NOMO-1 treated with DMSO at 0.1 percent for 48 hours (cell line): ENCODE results near the gene LRP6.
"Not testable (repeated sequence)": the region's sequence is repeated elsewhere in the genome, so short reads cannot be mapped to it uniquely, and the experiment has no call there.

Experiments
- DNase-seq: peaks from one replicate; lab custom pipeline; 2025; ENCODE audit not compliant: unreplicated experiment; lab: John Stamatoyannopoulos, UW

Gene LRP6

DNA sequence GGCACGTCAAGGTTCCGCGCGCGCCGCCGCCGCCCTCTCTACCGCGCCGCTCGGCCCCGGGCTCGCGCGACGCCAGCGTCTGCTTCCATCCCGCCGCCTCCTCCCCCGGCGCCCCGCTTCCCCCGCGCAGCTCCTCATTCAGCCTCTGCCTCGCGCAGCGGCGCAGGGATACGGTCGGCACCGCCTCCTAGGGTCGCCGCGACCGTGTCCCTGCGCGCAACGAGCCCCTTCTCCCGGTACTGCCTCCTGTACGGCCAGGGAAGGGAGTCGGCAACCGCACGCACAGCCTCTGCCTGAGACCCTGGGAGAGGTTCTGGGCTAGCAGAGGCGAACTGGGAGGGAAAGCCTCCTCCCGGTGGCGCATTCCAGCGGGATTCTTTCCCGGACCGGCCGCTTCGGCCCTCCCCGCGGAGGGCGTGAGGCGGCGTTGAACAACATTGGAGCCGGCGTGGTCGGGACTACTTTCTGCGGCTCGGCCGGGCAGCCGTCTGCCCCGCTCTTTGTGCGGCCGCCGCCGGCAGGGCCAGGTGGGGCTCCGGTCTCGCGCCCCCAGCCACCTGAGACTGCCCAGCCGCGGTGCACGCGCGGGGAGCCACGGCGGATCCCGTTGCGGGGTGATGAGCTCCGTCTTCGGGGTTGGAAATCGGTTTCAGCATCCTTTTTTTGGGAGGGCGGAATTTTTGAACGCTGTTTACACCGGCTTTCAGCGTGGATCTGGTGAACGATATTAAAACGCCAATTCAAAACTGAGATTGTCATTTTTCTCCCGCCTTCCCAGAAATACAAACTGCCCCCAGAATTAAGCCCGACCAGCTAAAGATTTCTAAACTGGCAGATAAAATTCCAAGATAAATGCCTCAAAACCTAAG is at the start of gene LRP6:
TSS of gene LRP6 (minus strand) at position 172 of the 869 bp plus-strand sequence. CDS start 309 bp downstream, outside the sequence.
- DNase-seq: peak; percentile 79

DNA sequence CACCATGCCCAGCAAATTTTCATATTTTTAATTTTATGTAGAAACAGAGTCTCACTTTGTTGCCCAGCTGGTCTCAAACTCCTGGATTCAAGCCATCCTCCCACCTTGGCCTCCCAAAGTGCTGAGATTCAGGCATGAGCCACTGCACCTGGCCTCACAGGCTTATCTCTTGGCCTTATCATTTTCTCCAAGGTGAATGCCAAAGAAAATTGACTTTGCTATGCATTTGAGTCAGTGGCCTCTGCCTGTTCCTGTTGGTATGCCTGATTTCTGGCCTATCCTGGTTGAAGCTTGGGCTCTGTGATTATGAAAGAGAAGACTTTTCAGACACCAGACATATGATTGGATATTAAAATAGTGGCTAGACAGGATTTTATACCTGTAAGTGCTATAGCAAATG is 49.0 kb upstream of the LRP6 start:
- no peak for DNase-seq

DNA sequence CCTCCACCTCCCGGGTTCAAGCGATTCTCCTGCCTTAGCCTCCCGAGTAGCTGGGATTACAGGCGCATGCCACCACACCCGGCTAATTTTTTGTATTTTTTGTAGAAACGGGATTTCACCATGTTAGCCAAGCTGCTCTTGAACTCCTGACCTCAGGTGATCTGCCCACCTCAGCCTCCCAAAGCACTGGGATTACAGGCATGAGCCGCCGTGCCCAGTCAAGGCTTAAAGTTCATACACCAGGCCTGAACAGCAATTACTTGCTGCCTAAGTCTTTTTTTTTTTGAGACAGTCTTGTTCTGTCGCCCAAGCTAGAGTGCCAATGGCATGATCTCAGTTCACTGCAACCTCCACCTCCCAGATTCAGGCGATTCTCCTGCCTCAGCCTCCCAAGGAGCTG is 43.9 kb upstream of the LRP6 start:
- not testable (repeated sequence) for DNase-seq

DNA sequence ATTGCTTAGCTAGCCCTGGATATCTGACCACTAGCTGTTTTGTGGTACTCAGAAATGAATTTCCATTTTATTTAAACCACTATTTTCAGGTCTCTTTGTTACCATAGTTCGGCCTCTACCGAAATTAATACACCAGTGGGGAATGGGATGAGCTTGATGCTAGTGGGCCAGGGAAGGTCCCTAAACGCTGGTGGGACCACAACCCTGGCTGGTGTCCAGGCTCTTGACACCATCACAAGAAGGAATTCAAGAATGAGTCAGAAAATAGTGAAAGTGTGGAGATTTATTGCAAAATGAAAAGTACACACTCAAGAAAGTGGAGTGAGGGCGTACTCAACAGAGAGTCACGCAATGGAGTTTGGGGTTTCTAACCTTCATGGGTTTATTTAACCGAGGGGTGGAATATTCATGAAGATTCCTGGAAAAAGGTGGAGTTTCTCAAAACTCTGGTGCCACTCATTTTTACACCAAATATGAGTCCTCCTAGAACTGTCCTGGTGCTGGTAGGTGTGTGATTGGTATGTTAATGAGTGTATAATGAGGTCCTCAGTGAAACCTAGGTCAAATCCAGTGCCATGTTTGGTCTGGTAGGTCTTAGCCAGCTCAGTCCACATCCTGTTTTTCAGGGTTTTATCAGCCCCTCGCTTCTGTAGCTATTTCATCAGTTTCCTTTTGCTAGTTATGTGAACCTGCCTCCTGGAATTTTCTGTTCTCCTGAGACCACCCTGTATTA is 38.9 kb upstream of the LRP6 start:
- DNase-seq: no peak

DNA sequence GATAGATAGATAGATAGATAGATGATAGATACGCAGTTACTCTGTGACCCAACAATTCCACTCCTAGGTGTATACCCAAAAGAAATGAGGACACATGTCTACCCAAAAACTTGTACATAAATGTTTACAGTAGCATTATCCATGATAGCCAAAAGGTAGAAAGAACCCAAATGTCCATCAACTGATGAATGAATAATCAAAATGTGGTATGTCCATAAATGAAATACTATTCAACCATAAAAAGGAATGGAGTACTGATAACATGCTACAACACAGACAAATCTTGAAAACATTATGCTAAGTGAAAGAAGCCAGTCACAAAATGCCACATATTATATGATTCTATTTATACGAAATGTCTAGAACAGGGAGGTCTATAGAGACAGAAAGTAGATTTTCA is 36.1 kb upstream of the LRP6 start:
- no peak for DNase-seq

DNA sequence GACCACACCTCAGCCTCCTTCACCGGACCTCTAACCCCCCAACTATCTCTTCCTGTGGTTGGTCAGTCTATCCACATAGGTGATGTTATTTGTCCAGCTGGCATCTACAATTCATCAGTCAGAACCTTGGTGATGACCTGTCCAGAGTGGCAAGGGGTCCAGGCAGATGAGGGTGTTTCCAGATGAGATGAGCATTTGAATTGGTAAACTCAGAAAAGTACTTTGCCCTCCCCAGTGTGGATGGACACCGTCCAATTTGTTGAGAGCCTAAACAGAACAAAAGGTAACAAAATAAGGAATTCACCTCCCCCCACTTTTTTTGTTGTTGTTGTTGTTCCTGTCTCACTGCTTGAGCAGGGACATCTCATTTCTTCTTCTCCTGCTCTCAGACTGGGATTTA is 34.3 kb upstream of the LRP6 start:
- no peak for DNase-seq

DNA sequence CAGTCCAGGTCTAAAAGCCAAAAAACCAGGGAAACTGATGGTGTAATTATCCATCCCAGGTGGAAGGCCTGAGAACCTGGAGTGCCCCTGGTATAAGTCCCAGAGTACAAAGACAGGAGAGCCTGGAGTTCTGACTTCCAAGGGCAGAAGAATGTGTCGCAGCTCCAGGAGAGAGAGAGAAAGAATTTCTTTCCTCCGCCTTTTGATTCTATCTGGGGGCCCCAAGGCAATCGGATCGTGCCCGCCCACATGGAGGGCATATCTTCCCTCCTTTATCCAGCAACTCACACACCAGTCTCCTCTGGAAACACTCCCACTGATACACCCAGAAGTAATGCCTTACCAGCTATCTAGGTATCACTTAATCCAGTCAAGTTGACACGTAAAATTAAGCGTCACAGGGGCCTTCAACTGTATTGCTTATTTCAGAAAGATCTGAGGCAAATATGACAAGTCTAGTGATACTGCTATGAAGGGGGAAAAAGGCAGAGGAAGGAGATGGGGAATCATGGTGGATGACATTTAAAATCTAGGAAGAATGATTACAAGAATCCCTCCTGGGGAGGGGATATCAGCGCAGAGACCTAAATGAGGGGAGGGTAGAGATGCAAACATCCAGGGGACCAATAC is 30.5 kb upstream of the LRP6 start:
- no peak for DNase-seq

DNA sequence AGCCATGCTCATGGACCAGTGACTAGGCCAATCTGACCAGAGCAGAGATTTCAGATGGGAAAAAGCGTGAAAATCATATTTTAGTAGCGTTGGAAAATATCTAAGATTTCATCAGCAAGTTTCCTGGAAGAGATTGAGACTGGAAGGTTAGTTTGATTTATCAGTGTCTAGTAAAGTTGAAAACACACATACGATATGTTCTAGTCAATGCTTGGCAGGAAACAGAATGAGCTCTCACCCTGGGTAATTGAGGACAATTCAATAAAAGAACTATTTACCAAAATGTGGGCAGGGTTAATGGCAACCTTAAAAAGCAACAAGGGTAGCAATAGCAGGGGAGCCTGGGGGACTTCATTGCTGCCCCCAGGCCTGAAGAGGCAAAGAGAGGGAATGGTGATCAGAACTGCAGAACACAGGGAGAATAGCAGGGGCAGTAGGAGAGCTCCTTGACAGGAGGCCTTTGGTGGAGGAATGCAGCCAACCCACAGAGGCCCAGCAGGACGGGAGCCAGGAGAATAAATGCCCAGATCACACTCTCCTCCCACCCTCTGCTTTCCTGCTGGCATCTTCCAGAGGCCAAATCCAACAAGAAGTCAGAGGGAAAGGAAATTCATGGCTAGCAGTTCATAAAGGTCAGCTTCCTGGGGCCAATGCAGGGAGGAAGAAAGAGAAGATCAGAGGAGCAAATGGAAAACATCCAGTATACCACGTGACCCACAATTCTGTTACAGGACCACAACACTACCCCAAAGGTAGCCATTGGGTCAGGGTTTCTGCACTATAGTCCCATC is 27.6 kb upstream of the LRP6 start:
- no peak for DNase-seq

DNA sequence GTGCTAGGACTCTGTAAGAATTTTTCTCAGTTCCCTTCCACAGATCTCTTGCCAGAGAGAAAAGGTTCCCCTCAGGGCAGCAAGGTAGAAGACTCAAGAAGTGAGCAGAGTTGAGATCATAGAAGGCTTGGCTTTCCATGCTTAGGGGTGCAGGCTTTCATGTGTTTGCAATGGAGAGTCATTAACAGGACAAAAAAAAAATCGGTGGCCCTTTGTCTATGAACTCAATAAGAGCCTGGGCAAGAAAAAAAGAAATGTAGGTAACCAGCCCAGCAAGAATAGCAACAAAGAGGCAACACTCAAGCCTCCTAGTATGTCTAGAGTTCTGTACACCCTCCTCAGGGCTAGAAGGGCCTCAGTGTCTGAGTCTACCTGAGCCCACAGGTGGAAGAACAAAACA is 23.4 kb upstream of the LRP6 start:
- DNase-seq: no peak

DNA sequence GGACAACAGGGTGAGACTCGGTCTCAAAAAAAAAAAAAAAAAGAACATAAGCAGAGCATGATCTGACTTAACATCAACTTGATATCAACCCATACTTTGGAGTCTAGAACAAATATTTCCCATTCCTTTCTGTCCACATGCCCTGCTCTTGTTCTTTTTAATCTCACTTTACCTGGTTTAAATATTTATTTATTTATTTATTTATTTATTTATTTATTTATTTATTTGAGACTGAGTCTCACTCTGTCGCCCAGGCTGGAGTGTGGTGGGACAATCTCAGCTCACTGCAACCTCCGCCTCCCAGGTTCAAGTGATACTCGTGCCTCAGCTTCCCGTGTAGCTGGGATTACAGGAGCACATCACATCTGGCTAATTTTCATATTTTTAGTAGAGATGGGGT is 19.6 kb upstream of the LRP6 start:
- no peak for DNase-seq

DNA sequence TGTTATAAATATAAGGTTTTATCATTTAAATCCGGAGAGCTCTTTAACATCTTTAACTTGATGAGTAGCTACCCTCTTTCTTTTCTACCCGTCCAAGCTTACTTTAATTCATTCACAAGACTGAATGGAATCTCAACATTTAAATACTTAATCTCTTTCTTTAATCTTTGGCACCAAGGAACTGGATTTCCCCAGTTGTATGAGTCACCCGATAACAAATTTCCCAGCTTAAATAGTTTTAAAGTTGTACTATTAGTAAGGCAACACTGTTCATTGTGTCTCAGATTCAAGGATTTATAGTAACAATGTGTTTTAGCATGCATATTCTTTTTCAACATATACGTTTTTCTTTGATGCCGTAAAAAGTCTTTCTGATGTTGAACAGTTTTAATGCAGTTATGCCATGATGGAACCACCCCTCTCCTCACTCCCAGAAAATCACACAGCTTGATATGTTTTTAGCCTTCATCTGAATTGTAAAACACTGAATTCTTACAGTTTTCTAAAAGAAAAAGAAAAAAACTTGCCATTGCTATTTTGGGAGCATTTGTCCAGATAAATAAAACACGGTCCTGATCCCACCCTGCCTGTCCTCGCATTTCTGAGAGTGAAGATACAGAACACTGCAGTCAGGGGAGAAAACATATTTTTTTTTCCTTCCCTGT is 16.0 kb upstream of the LRP6 start:
- no peak for DNase-seq

DNA sequence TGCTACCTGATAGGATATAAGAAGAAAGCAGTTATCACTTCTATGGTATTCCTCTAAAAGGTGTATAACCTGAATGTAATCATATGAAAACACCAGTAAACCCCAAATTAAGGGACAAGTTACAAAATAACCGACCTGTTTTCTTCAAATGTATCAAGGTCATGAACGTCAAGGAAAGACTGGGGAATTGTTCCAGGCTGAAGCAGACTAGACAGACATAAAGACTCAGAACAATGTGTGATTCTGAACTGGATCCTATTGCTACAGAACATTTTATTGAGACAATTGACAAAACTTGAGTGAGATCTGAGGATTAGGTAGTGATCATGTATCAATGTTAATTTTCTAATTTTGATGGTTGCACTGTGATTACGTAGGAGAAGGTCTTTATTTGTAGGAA is 15.4 kb upstream of the LRP6 start:
- DNase-seq: no peak

DNA sequence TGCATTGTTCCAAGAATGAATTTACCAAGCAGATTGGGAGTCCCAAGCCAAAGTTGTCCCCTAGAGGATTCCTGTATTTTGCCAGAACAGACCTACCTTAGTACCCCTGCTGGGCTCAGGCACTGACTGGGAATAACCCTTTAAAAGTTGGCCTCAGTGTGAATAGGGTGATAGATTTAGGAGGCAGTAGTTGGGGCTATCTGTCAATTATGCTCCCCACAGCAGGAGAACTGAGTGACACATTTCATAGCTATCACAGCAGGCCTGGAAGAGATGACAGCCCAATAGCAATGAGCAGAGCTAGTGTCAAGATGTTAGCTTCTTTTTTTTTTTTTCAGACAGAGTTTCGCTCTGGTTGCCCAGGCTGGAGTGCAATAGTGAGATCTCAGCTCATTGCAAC is 14.3 kb upstream of the LRP6 start:
- DNase-seq: no peak

DNA sequence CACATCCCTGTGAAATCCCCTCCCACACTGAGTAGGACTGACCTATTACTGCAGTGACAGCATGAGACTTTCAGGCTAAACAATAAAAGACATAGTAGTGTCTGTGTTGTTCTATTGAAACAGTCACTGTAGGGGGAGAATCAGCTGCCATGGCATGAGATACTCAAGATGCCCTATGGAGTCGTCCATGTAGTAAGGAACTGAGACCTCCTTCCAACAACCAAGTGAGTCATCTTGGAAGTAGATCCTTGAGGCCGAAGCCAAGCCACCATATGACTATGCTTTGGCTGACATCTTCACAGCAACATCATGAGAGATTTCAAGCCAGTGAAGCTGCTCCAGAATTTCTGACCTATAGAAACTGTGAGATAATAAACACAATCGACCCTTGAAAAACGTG is 12.1 kb upstream of the LRP6 start:
- no peak for DNase-seq

DNA sequence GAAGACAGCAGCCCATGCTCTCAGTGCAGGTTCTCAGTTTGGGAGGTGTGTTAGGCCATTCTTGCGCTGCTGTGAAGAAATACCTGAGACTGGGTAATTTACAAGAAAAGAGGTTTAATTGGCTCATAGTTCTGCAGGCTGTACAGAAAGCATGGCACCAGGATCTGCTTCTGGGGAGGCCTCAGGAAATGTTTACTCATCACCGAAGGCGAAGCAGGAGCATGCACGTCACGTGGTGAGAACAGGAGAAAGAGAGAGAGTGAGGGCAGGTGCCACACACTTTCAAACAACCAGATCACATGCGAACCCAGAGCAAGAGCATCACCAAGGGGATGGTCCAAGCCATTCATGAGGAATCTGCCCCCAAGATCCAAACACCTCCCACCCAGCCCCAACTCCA is 9.0 kb upstream of the LRP6 start:
- DNase-seq: no peak

DNA sequence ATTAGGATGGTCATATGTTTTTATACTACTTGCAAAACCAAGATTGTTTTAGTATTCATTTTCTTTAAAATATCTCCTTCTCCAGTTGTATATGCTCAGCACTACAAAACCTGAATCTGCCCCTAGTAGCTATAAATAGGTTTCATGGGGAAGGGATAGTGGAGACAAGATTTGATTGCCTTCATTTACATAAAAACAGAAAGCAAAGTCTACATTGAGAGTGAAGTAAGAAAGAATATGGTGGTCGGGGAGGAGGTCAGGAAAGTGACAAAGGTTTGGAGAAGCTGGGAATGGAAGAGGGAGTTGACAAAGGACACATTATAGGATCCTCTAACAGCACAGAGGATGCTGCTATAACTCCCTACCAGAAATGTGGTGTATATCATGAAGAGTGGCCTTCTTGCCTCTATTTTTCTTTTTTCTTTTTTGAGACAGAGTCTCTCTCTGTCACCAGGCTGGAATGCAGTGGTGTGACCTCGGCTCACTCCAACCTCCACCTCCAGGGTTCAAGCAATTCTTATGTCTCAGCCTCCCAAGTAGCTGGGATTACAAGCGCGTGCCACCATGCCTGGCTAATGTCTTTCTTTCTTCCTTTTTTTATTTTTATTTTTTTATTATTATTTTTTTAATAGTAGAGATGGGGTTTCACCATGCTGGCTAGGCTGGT is 6.6 kb upstream of the LRP6 start:
- DNase-seq: no peak

DNA sequence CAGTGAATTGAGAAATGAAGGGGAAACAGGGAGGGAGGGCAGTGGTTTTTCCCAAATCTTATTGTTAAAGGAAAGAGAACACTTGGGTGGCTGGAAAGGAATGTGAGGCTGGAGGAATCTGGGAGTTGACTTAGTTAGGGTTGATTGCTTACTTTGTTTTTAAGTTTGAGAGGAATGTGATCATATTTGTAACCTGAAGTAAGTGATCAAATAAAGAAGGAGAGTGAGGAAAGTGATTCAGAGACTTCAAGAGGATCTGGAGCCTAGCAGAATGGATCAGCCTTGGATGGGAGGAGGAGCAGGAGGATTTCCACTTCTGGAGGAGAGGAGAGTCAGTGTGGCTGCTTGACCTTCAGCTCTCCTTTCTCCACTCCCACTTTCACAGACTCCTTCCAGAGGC is 6.0 kb upstream of the LRP6 start:
- DNase-seq: no peak

DNA sequence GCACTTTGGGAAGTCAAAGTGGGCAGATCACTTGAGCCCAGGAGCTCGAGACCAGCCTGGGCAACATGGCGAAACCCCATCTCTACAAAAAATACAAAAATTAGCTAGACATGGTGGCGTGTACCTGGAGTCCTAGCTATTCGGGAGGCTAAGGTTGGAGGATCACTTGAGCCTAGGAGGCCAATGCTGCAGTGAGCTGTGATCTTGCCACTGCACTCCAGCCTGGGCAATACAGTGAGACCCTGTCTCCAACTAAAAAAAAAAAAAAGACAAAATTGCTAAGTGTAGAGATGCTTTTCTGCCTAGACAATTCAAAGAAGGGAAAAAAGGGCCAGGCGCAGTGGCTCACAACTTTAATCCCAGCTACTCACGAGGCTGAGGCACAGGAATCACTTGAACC is 3.4 kb upstream of the LRP6 start:
- no peak for DNase-seq

DNA sequence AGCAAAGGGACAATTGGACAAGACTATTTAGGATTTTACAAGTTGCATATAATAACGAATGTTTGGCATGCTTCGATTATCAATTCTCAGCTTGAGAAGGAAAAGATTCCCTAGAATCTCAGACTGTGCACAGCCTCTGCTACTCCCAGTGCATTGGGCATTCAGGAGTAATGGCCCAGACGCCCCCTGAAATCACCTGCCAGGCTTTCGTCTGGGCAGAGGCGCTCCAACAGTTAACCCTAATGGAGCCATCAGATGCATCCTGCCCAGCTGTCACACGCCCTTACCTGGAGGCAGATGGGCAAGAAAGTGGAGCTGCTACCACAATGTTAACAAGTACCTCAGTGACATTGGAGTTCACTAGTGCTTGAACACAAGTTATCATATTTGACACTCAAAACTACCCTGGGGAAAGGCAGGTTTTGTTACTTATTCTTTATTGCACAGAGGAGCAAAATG is 927 bp upstream of the LRP6 start:
- no peak for DNase-seq

DNA sequence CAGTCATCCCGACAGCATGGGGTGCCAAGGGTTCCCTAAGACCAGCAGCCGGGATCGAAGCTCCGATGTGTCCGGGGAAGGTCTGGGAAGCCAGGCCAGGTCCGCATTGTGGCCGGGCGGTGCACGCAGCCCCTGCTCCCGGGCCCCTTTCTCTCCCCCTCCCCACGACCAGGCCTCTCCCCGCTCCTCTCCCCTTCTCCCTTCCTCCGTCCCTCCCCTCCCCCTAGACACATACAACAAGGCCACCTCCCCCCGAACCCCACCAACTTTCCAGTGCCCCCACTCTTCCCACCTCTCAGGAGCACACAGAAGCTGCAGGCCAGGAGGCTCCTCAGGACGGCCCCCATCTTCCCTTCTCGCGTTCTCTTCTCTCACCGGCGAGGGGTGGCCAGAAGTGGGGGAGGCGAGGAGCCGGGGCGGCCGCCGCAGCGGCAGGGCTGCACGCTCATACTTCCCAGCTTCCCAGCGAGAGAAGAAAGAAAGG is 413 bp downstream of the LRP6 start:
- DNase-seq: no peak
